ENCODE results near the gene NRP1. TPM values are rescaled to one million over a fixed set of nuclear protein-coding genes. Genes with fewer than 3 reads are reported as not detected.

Gene NRP1
- total RNA-seq, 1 donor: 197 TPM

DNA sequence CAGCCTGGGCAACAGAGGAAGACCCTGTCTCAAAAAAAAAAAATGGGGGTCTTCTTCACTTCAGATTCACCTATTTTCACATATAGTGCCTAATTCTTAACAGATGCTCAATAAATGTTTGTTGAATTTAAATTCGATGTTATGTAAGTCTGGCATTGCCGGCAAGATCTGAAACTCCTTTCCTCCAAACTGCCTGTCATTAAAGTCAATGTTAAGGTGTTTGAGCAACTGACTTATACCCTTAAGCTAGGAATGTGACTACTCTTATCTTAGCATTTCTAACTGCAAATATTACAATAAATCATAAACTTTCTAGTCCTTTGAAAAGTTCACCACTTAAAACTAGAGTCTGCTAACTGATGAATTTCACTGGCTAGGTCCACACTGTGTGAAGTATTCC lies 95.2 kb downstream of the NRP1 start:
- DNase-seq (ENCODE audit: low read depth): no peak
- TF ChIP-seq CTCF (IDR thresholded peaks at IDR 0.05; ENCODE audit: insufficient read depth, low read depth, low read length): no peak
- no peak overlapping the region for H3K4me3 ChIP-seq (ENCODE audit: low read depth, low read length)

- DNase-seq (ENCODE audit: low read depth): peak; percentile 61
- no peak overlapping the region for H3K4me3 ChIP-seq (ENCODE audit: low read depth, low read length)
Observed at GRCh38 chr10:33238643-33239042, 95.8 kb downstream of the NRP1 start.

DNA sequence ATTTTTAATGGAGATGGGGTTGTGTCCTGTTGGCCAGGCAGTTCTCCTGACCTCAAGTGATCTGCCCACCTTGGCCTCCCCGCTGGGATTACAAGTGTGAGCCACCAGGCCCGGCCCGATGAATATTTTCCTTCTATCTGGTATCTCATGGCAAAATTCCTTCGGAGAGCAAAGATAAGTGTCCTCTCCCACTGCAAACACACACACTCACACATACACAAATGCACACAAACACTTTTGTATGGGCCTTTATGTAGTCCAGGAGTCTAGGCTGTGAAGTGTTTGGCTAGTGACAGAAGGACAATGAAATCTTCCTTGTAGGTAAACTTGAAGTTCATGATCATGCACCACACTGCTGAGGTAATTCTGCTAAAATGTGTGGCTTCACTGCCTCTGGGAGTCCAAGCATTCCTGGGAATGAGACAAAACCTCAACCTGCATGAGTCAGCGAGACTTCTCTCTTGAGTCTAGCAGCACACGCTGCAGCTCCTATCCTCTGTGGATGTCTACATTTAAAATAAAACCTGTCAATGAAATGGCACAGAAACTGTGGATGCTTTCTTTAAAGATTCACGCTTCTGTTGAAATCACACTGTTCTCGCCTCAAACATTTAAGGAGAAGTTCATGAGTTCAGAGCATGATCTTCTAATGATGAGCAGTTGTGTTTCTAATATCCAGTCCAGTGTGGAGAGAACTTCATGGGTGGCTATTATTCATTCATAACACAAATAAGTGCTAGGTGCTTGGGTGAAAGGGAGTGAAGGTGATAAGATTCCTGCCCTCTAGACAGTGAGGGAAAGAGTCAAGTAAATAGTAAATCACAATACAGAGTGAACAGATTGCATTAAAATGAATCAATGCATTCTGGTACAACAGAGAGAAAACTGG lies 96.5 kb downstream of the NRP1 start:
- DNase-seq (ENCODE audit: low read depth): peak; percentile 94
- no peak overlapping the region for H3K4me3 ChIP-seq (ENCODE audit: low read depth, low read length)
- no peak for TF ChIP-seq CTCF (IDR thresholded peaks at IDR 0.05; ENCODE audit: insufficient read depth, low read depth, low read length)

More at GRCh38 chr10:33238643-33239042, 95.8 kb downstream of the NRP1 start:
- TF ChIP-seq CTCF (IDR thresholded peaks at IDR 0.05; ENCODE audit: insufficient read depth, low read depth, low read length): no peak

DNA sequence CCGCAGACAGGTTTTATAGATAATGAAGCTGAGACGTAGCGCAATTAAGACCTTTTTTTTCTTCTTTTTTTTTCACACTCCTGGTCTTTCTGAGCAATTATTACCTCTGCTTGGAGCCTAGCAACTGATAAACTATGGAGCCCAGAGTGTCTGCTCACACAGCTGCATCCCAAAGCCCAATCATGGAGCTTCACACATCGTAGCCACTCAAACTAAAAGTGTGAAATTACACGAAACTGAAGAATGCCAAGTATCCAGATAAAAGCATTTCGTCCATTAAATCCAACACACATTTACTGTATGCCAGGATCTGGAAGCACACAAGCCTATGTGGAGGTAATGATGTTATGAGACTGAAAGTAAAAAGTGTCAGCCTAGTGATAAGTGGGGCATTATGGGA lies 97.6 kb downstream of the NRP1 start:
- TF ChIP-seq CTCF (IDR thresholded peaks at IDR 0.05; ENCODE audit: insufficient read depth, low read depth, low read length): no peak
- no peak for DNase-seq (ENCODE audit: low read depth)
- no peak overlapping the region for H3K4me3 ChIP-seq (ENCODE audit: low read depth, low read length)

GRCh38 chr10:33235951-33236350 lies 98.5 kb downstream of the NRP1 start:
- H3K4me3 ChIP-seq (ENCODE audit: low read depth, low read length): no peak overlapping the region
- TF ChIP-seq CTCF (IDR thresholded peaks at IDR 0.05; ENCODE audit: insufficient read depth, low read depth, low read length): no peak
- DNase-seq (ENCODE audit: low read depth): no peak

GRCh38 chr10:33235251-33235884 lies 99.1 kb downstream of the NRP1 start:
- DNase-seq (ENCODE audit: low read depth): no peak
- no peak for TF ChIP-seq CTCF (IDR thresholded peaks at IDR 0.05; ENCODE audit: insufficient read depth, low read depth, low read length)
- H3K4me3 ChIP-seq (ENCODE audit: low read depth, low read length): no peak overlapping the region
